Measurements from ENCODE around the gene CENPU.
A peak's percentile ranks its signal among the peaks of the same experiment; 100 is the strongest.
"Not testable (repeated sequence)": the region's sequence is repeated elsewhere in the genome, so short reads cannot be mapped to it uniquely, and the experiment has no call there.

The CENPU gene

GRCh38 chr4:184751585-184751956 lies 17.7 kb upstream of the CENPU start:
- no peak for DNase-seq

DNA sequence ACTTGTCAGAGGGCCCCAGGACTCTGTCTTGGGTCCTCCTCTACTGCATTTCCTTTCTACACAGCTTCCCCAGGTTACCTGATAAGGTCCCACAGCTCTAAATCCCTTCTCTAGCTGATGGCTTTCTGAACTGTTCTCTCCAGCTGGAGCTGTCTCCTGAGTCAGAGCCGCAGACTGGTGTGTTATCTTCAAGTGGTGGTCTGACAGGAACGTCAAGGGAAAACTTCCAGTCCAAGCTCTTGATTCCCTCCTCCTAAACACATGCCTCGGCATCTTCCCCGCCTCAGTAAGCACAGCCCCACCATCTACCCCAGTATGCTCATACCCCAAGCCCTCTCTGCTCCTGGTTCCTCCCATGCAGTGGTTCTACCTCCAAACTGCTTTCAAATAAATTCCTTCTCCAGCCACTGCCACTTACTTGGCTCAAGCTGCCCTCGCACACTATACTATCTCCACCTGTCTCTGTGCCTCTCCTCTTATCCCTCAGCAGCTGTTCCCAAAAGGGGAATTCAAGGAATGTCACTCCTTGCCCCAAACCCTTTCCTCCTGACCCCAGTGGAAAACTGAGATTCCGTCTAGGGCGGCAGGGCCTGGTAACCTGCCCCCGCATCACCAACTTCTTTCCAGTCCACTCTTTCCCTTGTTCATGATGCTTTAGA lies 17.2 kb upstream of the CENPU start:
- no peak for DNase-seq

GRCh38 chr4:184748251-184748652 lies 14.4 kb upstream of the CENPU start:
- DNase-seq = no peak

GRCh38 chr4:184747034-184747830 lies 13.3 kb upstream of the CENPU start:
- no peak for DNase-seq

- peak; percentile 45 for DNase-seq
Measured at GRCh38 chr4:184745831-184746795, 12.2 kb upstream of the CENPU start.

- no peak for DNase-seq
Measured at GRCh38 chr4:184744236-184744635, 10.3 kb upstream of the CENPU start.

DNA sequence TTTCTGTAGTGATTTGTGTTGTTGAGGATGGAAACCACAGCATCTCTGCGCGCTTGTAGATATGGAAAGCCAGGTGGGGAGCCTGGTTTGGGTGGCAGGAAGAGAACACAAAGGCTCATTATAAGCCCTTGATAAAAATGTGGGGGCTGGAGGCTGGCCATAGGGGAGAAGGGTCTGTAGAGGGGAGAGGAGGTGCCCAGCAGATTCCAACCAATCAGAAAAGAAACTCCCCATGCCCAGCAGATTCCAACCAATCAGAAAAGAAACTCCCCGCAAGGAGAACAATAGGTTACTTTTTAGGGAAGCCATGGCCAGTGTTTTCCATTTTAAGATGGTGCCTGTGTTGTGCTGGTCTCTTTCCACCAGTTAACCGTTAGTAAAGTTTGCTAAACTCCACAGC lies 9.8 kb upstream of the CENPU start:
- DNase-seq = no peak

- not testable (repeated sequence) for DNase-seq
Measured at GRCh38 chr4:184741651-184742050, 7.8 kb upstream of the CENPU start.

DNA sequence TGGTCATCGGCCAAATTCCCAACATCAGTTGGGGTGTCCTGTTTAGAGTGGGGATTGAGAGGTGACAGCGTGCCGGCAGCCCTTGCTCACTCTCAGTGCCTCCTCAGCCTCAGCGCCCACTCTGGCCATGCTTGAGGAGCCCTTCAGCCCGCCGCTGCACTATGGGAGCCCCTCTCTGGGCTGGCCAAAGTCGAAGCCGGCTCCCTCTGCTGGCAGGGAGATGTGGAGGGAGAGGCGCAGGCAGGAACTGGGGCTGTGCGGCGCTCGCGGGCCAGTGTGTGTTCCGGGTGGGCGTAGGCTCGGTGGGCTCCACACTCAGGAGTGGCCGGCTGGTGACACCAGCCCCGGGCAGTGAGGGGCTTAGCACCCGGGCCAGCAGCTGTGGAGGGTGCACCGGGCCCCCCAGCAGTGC lies 7.1 kb upstream of the CENPU start:
- no peak for DNase-seq

GRCh38 chr4:184739575-184739974 lies 5.7 kb upstream of the CENPU start:
- DNase-seq = not testable (repeated sequence)

GRCh38 chr4:184734758-184735157 lies 862 bp upstream of the CENPU start:
- DNase-seq = no peak

DNA sequence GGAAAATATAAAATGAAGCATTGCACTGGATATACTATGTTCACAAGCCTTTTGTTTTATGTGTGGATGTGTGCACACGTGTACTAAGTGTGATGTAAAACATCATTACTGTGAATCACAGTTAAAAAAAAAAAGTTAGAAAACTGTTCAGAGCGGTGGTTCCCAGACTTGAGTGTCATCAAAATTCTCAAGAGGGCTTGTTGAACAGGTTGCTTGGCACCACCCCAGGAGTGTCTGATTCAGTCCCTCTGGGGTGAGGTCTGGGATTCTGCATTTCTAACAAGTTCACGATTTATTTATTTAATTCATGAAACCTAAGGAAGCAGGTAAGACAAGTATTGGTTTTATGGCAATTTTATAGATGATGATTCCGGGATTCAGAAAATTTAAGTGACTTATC lies 1.8 kb downstream of the CENPU start:
- no peak for DNase-seq

DNA sequence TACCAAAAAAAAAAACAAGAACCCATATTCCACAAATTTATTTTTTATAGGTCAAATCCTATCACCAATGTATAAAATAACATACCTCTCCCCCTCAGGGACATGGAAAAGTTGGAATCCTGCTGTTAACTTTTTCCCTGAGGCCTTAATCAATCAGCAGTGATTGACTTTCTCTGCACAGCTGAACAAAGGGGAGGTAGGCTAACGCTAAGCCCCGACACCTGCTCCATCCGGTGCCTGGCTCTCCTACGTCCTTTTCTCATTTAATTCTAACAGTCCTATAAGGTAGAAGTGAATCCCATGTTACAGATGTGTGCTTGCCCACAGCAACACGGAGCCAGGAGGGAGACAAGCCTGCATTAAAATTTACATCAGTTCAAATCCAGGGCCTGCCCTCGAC lies 2.8 kb downstream of the CENPU start:
- DNase-seq = no peak

DNA sequence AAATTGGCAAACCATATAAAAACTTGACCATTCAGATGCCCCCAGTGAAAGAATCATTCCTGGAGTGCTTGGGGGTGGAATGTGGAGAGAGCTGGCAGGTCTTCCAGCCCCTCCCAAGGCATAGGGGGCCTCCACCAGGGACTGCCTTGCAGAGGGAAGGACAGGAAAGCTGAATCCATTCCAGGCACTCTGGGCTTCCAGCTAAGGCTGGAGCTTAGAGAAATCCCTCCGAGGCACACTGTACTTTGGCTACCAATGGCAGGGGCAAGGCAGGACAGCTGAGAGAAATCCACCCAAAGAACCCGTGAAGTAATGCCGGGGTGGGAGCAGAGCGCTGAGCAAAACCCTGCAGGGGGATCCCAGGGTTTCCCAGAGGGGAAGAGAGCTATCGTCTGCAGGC lies 4.0 kb downstream of the CENPU start:
- DNase-seq = no peak

DNA sequence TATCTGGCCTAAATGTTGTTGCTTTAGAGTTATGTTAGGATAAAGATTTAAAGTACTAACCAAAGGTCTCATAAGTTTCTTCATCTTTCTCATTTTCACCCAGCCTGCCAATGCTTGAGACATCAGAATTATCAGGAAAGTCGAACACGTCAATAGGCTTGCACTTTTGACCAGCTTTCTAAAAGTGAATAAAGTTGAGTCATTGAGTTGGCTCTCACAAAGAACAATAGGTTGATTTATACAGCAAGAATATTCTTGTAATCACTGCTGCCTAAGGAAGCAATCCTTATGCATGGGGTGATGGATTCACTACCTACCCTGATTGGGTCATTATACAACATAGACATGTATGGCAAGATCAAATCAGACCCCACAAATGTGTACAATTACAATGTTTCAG lies 5.0 kb downstream of the CENPU start:
- DNase-seq = no peak

GRCh38 chr4:184727430-184727829 lies 6.5 kb downstream of the CENPU start:
- no peak for DNase-seq

- no peak for DNase-seq
Measured at GRCh38 chr4:184722798-184723197, 11.1 kb downstream of the CENPU start.

DNA sequence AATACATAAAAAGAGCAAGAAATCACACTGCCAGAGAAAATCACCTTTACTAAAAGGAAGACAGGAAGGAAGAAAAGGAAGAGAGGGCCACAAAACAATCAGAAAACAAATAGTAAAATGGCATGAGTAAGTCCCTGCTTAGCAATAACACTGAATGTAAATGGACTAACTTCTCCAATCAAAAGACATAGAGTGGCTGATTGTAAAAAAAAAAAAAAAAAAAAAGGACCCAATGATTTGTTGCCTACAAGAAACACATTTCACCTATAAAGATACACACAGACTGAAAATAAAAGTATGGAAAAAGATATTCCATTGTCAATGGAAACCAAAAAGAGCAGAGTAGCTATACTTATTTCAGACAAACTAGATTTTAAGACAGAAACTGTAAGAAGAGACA lies 12.6 kb downstream of the CENPU start:
- no peak for DNase-seq

GRCh38 chr4:184719407-184719806 lies 14.5 kb downstream of the CENPU start:
- no peak for DNase-seq

DNA sequence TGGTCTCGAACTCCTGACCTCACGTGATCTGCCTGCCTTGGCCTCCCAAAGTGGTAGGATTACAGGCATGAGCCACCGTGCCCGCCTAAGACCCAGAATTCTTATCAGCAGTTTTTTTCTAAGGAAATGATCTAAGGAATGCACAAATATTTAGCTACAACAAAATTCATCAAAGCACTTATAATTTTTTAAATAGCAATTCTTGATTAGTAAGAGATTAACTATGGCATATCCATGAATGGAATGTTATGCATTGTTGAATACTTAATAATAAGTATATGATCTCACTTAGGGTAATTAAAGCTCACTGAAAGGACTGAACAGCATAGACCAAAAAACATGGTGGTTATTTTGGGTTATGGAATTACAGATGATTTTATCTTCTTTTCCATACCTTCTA lies 18.4 kb downstream of the CENPU start:
- no peak for DNase-seq

DNA sequence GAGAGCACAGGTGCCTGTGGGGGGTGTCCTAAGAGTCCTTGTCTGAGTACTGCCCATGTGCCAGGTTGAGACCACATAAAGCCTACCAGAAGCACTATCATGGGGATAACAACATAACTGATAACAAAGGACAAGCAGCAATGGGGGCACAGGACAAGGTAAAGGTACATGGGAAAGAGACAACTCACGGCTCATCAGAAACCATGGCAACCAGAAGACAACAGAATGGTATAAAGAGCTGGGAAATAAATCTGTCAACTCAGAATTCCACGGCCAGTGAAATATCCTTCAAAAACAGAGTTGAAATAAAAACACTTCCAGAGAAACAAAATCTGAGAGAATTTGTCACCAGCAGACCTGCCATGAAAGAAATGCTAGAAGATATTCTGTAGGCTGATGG lies 20.0 kb downstream of the CENPU start:
- no peak for DNase-seq

DNA sequence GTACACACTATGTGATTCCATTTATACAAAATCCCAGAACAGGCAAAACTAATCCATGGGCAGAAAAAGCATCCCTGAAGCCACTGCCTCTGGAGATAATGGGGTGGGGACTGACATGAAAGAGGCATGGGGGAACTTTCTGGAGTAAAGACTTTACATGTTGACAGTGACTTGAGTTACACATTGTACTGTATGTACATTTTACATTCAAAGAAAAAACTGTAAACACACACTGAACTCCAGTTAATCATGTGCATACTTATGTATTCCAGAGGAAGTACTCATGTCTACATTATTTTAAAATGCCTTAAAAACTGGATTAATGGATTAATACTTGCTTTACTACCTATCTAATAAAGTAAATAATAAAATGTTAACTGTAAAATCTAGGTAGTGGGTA lies 21.6 kb downstream of the CENPU start:
- no peak for DNase-seq

GRCh38 chr4:184706453-184706852 lies 27.4 kb downstream of the CENPU start:
- DNase-seq = no peak

GRCh38 chr4:184705692-184706091 lies 28.2 kb downstream of the CENPU start:
- no peak for DNase-seq

All from NCI-H2107 (cell line).